ENCODE data around the gene NPIPA3.

Gene NPIPA3

DNA sequence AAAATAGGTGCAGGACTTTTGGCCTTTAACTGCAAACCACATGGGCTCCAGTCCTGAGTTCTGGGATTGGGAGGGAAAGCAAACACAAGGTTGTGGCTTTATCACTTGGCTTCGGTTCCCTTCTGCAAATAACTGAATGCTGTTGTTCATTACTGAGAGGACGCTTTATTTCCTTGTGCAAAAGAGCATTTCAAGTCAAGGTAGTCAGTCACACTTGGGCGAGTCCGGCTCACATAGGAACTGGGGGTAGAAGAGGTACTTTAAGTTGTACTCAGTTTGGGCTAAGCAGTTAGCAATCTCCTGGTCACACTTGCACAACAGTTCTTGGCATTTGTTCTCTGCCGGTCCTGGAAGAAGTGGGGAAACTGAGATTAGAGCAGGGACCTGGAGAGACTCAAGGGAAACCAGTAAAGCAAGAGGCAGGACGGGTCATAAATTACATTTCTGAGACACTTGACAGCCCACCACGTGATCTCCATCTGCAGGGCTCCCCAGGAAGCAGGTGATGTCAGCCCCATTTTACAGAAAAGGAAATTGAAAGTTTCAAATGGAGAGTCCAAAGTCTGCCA is 30.7 kb upstream of the NPIPA3 start (continued):
- TF ChIP-seq, protein P1, sequence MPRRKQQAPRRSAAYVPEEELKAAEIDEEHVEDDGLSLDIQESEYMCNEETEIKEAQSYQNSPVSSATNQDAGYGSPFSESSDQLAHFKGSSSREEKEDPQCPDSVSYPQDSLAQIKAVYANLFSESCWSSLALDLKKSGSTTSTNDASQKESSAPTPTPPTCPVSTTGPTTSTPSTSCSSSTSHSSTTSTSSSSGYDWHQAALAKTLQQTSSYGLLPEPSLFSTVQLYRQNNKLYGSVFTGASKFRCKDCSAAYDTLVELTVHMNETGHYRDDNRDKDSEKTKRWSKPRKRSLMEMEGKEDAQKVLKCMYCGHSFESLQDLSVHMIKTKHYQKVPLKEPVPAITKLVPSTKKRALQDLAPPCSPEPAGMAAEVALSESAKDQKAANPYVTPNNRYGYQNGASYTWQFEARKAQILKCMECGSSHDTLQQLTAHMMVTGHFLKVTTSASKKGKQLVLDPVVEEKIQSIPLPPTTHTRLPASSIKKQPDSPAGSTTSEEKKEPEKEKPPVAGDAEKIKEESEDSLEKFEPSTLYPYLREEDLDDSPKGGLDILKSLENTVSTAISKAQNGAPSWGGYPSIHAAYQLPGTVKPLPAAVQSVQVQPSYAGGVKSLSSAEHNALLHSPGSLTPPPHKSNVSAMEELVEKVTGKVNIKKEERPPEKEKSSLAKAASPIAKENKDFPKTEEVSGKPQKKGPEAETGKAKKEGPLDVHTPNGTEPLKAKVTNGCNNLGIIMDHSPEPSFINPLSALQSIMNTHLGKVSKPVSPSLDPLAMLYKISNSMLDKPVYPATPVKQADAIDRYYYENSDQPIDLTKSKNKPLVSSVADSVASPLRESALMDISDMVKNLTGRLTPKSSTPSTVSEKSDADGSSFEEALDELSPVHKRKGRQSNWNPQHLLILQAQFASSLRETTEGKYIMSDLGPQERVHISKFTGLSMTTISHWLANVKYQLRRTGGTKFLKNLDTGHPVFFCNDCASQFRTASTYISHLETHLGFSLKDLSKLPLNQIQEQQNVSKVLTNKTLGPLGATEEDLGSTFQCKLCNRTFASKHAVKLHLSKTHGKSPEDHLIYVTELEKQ (tag by site-specific recombination; IDR thresholded peaks at IDR 0.05; ENCODE audit: borderline replicate concordance), result no peak
- TF ChIP-seq SALL2 (tag by site-specific recombination; IDR thresholded peaks at IDR 0.05; ENCODE audit: borderline replicate concordance) (no peak), ZNF530 (tag by site-specific recombination; IDR thresholded peaks at IDR 0.05; ENCODE audit: low read depth) (no peak), ZNF169 (tag by site-specific recombination; IDR thresholded peaks at IDR 0.05) (no peak), OVOL3 (tag by site-specific recombination; IDR thresholded peaks at IDR 0.05) (no peak)
- TF ChIP-seq, protein P2, sequence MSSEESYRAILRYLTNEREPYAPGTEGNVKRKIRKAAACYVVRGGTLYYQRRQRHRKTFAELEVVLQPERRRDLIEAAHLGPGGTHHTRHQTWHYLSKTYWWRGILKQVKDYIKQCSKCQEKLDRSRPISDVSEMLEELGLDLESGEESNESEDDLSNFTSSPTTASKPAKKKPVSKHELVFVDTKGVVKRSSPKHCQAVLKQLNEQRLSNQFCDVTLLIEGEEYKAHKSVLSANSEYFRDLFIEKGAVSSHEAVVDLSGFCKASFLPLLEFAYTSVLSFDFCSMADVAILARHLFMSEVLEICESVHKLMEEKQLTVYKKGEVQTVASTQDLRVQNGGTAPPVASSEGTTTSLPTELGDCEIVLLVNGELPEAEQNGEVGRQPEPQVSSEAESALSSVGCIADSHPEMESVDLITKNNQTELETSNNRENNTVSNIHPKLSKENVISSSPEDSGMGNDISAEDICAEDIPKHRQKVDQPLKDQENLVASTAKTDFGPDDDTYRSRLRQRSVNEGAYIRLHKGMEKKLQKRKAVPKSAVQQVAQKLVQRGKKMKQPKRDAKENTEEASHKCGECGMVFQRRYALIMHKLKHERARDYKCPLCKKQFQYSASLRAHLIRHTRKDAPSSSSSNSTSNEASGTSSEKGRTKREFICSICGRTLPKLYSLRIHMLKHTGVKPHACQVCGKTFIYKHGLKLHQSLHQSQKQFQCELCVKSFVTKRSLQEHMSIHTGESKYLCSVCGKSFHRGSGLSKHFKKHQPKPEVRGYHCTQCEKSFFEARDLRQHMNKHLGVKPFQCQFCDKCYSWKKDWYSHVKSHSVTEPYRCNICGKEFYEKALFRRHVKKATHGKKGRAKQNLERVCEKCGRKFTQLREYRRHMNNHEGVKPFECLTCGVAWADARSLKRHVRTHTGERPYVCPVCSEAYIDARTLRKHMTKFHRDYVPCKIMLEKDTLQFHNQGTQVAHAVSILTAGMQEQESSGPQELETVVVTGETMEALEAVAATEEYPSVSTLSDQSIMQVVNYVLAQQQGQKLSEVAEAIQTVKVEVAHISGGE (tag by site-specific recombination; conservative IDR thresholded peaks at IDR 0.05; ENCODE audit: low read depth), result no peak

DNA sequence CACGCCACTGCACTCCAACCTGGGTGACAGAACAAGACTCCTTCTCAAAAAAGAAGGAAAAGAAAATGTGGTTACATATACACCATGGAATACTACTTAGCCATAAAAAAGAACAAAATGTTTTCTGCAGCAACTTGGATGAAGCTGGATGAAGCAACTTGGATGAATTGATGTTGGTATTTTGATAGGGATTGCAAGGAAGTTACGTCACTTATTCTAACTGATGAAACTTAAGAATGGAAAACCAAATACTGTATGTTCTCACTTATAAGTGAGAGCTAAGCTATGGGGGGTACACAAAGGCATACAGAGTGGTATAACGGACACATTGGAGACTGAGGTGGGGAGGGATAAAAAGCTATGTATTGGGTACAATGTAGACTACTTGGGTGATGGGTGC is 26.6 kb upstream of the NPIPA3 start:
- Histone ChIP-seq H3K36me3 (ENCODE audit: control insufficient read depth in 2 of 2, insufficient read depth in 1 of 2, low read length in 2 of 2) (no peaks in the 10 kb centered on the region), H3K27ac (ENCODE audit: extremely low read depth, low read depth, low read length) (no peak overlapping the region), H3K4me3 (ENCODE audit: low read depth, low read length) (no peak overlapping the region), H3K4me1 (ENCODE audit: control insufficient read depth, insufficient read depth, low read length) (no peaks in the 10 kb centered on the region), H3K9me3 (ENCODE audit: control insufficient read depth, insufficient read depth, low read depth, low read length) (no peaks in the 10 kb centered on the region)
- TF ChIP-seq, protein P3, sequence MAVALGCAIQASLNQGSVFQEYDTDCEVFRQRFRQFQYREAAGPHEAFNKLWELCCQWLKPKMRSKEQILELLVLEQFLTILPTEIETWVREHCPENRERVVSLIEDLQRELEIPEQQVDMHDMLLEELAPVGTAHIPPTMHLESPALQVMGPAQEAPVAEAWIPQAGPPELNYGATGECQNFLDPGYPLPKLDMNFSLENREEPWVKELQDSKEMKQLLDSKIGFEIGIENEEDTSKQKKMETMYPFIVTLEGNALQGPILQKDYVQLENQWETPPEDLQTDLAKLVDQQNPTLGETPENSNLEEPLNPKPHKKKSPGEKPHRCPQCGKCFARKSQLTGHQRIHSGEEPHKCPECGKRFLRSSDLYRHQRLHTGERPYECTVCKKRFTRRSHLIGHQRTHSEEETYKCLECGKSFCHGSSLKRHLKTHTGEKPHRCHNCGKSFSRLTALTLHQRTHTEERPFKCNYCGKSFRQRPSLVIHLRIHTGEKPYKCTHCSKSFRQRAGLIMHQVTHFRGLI (tag by site-specific recombination; IDR thresholded peaks at IDR 0.05), result no peak
- TF ChIP-seq ZNF549 (tag by site-specific recombination; IDR thresholded peaks at IDR 0.05) (no peak), ZNF146 (tag by site-specific recombination; IDR thresholded peaks at IDR 0.05) (peak; percentile 77), ZNF19 (tag by site-specific recombination; IDR thresholded peaks at IDR 0.05; ENCODE audit: low read depth) (no peak), ZNF664 (tag by site-specific recombination; IDR thresholded peaks at IDR 0.05) (0 out of 2 replicates have a peak, but pooled peaks have one; percentile 9), ZNF654 (tag by site-specific recombination; IDR thresholded peaks at IDR 0.05; ENCODE audit: low read depth) (no peak), ZNF600 (tag by site-specific recombination; IDR thresholded peaks at IDR 0.05) (no peak), SP2 (tag by site-specific recombination; IDR thresholded peaks at IDR 0.05) (no peak), ZNF623 (tag by site-specific recombination; IDR thresholded peaks at IDR 0.05) (no peak)
- TF ChIP-seq, protein P4, sequence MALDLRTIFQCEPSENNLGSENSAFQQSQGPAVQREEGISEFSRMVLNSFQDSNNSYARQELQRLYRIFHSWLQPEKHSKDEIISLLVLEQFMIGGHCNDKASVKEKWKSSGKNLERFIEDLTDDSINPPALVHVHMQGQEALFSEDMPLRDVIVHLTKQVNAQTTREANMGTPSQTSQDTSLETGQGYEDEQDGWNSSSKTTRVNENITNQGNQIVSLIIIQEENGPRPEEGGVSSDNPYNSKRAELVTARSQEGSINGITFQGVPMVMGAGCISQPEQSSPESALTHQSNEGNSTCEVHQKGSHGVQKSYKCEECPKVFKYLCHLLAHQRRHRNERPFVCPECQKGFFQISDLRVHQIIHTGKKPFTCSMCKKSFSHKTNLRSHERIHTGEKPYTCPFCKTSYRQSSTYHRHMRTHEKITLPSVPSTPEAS (tag by site-specific recombination; IDR thresholded peaks at IDR 0.05), result no peak
- TF ChIP-seq, protein P5, sequence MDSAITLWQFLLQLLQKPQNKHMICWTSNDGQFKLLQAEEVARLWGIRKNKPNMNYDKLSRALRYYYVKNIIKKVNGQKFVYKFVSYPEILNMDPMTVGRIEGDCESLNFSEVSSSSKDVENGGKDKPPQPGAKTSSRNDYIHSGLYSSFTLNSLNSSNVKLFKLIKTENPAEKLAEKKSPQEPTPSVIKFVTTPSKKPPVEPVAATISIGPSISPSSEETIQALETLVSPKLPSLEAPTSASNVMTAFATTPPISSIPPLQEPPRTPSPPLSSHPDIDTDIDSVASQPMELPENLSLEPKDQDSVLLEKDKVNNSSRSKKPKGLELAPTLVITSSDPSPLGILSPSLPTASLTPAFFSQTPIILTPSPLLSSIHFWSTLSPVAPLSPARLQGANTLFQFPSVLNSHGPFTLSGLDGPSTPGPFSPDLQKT (IDR thresholded peaks at IDR 0.05; ENCODE audit: borderline replicate concordance, low read depth, low read length), result no peak
- TF ChIP-seq, protein P6, sequence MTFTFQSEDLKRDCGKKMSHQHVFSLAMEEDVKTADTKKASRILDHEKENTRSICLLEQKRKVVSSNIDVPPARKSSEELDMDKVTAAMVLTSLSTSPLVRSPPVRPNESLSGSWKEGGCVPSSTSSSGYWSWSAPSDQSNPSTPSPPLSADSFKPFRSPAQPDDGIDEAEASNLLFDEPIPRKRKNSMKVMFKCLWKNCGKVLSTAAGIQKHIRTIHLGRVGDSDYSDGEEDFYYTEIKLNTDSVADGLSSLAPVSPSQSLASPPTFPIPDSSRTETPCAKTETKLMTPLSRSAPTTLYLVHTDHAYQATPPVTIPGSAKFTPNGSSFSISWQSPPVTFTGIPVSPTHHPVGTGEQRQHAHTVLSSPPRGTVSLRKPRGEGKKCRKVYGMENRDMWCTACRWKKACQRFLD (tag by site-specific recombination; IDR thresholded peaks at IDR 0.05), result no peak
- ChIA-PET POLR2A (no interaction called here), CTCF (interaction anchor here (0.6 kb wide), 1 partner anchor 811 kb away, joined by 3 read pairs; no protein-coding TSS in a partner anchor)
